ENCODE data around the gene ZNF608.

The ZNF608 gene

DNA sequence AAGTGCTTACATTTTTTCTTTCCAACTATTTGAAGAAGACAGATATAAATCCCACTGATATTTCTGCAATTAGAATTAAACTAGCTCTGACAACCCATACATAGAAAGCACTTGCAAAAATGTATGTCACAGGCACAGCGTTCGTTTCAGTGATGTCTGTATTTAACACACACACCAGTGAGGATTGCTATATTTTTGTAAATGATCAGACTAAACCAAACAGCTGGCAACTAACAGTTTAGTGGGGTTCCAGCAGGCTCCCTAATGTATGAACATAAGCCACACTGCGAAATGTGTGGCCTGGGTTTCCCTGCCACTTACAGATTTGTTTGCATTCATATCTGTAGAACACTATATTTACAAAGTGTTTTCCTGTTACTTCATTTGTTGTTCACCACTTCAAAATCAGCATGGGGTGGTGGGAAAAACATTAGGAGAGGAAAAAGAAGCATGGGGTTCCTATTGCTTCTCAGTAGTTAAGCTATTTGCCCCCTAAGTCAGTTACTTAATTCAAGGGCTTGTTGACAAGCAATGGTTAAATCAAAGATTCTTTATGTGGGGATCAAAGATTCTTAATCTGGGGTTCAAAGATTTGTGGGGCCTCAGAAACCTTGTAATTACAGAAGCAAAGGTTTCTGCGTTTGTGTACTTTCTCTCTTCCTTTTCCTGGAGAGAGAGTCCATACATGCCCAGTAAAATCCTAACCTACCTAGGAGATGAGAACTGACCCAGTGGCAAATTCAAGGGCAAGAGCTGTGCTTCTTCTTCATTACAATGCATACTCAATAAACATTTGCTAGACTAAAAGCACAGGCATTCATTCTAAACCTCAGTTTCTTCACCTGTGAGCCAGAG is 27.1 kb downstream of the ZNF608 start:
- no peak for DNase-seq

DNA sequence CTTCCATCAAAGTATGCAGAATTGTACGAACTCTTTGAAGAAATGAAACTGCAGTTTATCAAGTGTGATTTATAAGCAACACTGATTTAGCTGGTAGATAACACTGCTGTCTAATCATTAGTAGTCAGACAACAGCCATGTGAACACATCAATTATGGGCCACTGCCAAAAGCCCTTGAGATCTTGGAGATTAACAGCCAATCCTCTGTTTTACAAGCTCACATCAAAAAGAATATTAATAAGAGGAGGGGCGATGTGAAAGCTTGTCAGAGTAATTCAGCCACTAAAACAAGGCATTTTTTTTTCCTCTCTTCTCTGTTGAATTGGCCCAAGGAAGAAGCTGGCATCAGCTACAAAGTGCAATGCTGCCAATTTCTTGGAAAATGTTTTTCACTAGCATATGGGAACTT is 28.1 kb downstream of the ZNF608 start:
- no peak for DNase-seq

DNA sequence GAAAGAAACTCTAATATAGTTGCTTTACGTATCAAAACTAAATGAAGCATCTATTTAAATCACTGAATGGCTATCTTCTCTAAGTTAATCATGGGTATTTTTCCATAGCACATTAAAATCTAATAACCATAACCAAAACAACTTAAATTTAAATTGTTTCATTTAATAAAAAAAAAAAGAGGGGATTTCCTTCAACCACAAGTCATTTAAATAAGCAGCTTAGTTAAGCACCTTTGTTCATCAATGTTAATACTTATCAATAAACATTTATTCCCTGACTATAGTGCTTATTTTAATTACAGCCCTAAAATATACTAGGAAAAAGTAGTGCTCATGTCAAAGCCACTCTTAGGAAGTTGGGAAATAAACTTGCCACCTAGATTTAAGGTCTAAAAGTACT is 30.3 kb downstream of the ZNF608 start:
- no peak for DNase-seq

DNA sequence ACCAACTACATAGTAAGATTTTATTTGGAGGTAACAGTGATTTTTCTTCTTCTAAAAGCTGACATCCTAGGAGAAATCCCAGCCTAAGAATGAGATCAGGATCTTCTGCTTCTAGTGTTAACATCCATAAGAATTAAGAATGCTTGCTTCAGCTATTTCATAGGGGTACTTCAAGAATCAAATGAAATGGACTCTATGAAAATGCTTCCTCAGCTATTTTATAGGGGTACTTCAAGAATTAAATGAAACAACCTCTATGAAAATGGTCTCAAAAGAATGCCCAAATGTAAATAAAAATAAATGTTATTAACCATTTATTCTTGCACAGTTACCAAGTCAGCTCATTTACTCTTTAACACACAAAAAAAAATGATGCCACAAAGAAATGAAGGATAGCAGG is 31.5 kb downstream of the ZNF608 start:
- no peak for DNase-seq

DNA sequence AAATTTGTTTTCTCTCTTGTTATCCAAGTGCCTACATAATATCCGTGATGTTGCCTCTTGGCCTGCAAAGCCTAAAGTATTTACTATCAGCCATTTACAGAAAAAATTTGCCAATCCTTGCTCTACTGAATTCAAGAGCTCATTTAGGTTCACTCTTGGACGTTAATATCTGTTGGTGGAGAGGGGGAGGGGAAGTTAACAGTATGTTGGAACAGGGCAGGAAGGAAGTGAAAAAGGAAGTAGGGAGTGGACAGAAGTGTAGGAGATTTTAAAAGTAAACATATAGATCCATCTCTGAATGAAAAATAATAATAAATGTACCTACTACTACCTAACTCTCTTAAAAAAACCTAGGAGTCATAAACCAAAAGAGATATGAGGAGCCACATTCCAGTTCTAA is 32.8 kb downstream of the ZNF608 start:
- DNase-seq, result no peak

DNA sequence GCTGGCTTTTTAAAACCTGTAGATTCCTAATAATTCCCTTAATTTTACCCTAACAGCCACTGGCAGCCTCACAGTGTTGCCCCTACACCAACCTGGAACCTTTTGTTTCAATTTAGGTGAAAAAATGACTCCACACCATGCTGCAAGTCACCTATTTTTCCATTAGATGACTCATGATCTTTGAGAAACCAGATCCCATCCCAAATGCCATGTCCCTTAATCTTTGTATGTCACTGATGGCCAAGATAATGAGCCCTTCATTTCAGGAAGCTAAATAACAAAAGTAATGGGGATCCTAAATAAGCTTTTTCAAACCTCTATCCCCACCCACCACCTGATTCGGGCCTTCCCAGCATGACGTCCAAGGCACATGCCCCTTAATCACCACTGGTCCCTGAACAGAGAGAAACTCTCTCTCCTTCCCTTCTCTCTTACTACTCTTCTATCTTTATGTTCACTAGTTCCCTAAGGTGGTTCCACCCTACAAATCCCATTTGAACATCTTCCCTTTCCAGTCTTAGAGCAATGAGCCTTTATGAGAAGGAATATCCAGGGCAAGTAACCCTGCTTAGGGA is 33.6 kb downstream of the ZNF608 start:
- no peak for DNase-seq

DNA sequence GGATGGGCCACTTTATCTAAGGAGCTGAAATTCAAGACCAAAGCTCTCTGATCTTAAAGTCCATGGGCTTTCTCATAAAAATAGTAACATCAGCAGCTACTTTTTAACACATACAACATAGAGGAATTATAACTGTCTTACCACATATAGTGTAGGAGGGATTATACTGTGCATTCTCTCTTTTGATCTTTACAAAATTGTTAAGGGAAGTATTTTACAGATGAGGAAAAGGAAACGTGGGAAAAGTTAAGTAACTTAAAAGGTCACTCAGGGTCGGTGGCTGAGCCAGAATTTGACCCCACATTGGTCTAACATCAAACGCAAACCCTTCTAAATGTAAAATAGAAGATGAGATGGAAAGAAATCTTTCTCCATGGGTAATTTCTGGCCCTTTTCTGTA is 38.4 kb downstream of the ZNF608 start:
- DNase-seq, result no peak

DNA sequence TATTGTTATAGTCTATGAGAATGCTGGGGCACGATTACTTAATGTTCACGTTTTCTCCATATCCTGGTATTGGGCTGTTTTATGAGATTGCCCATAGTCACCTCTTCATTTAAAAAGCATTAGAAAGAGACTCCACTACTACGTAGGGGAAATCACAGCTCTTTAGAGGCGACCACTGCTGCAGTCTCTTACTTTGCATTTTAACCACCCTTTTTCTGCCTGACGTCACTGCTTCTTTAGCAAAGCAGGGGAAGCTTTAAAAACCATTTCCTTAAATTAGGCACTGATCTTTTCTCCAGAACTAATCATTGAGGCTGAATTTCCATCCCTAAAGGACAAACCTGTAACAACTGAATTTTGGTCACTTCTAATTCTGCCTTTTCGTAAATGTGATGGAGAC is 38.9 kb downstream of the ZNF608 start:
- no peak for DNase-seq

DNA sequence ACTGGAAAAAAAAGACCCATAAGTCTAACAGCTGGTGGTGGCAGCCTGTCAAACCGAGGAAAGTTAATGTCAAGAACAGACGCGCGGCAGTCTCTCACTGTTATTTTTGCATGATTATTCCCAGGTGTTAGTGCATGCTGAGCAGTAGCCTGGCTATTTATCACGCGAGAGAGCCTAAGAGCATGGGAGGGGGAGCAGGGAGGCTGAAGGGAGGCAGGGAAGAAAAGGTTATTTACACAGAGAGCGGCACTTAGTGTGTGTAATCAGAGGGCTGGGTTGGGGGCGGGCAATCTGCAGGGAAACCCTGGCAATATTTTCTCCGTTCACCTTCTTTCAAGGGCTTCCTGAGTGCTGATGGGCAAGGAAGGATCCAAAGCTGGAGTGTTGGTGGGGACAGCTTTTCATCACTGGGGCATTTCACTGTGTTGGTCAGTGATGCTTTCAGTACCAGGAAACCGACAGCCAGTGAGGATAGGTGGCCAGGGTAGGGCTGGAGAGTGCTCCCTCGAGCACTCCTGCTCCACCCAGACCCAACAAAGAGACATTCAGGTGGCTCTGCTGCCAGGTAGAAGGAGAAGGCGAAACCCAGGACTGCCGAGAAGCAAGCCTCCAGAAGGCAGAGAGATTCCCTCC is 39.6 kb downstream of the ZNF608 start:
- DNase-seq, result peak; percentile 69

DNA sequence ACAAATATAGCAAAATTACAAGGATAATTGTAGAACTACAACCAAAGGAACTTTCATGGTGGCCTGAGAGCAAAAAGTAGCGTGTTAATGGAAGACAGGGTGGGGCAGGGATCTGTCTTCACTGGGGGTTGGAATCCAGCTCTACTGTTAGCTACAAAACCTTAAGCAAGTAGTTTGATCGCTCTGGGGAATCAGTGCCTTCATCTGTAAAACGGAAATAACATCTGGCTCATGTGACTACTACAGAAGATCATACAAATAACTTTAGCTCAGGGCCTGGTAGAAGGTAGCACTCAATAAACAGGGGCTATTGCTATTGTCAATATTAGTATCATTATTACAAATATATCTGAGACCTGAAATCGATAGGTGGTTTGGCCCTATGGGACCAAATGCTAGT is 40.4 kb downstream of the ZNF608 start:
- no peak for DNase-seq

DNA sequence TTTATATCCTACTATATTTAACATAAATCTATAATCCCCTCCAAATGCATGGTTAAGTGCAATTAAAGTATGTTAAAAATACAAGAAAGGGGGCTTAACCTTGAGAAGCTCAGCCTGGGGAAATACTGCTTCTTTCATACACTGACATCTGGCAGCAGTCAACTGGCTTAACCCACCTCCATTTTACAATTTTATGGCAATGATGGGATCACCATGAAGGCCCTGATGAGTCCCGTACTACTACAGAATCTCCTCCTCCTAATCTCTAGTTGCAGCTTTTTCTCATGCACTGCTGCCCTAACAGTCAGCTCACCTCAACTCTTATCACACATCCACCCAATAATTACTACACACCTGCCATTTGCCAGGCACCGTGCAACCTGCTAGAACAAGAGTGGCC is 40.9 kb downstream of the ZNF608 start:
- no peak for DNase-seq

DNA sequence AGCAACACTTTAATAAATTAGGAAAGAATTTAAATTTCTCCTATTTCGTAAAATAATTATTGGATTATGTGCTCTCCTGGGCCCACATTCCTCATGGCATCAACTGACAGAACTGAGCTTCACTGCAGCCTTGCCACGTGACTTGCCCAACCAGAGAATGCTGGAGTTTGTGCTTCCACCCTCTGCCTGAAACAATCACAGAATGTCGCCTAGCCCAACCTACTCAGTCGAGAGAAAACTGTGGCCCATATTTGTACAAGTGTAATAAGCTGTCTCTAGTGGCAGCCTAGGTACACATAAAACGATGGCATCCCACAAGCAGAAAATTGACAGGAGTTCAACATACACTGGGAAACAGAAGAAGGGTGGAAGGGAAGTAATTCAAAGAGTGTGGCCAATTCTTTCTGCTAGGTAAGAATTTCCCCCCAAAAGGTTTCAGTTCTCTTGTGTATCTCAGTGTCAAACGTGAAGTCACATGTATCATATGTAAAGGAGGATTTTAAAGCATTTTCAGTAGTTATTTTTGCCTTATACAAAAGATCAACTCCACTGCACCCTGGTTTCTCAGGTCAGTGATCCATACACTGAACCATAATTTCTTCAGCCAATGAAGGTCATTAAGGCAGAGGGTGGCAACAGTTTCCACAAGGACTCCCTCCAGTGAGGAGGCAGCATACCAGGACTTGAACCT is 41.7 kb downstream of the ZNF608 start:
- DNase-seq, result no peak

DNA sequence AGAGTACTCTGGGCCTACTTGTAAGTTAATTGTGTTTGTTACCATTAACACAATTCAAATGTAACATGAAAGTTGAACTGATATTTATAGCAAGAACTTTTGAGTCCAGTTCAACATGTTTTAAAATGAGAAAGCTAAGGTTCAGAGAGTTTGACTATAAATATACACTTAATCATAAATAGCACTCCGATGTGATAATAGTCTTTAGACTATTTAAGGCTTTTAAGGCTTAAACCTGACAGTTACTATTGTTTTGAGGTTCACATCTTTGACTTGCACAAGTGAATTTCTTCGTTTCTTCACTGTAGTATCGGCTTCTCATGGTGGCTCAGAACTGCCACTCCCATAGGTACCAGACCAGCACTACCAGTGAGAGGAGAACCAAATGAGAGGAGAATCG is 42.4 kb downstream of the ZNF608 start:
- no peak for DNase-seq

DNA sequence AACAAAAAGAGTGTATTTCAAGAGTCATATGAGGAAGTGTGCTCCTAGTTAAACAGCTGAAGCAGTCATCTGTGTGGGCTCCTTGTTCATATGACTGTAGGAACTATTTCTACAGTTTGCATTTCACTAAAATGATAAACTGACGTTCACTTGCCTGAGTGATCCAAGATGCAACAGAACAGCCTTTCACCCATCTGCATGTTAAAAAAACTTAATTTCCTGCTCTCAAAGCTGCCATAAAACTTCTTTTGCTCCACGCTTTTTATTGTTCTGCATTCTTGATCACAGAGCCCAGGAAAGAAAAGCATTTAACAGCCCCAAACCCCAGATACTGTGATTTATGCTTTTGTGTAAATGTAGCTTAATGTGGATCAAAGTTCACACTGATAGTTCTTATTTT is 43.9 kb downstream of the ZNF608 start:
- DNase-seq, result no peak

DNA sequence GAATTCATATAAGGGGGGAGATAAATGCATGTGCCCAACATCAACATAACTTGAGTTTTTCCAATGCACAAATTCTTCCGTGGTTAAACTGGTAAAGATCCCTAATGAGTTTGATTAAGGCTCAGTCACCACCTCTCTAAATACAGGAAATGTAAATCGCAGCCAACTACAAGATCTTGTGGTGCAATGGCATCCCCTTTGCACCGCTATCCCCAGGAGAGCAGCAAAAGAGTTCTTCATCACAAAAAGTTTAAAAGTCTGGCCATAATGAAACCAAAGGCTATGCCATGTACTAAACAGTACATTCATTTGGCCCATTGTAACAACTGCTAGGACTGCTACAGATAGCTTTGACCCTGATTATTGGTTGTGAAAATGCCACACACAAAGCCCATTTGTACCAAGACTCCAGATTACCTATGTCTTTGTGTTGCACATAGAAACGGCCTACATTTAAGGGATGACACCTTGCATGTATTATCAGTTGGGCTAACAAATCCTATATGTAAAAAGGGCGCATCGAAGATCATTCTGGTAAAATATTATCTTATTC is 44.5 kb downstream of the ZNF608 start:
- DNase-seq, result no peak

DNA sequence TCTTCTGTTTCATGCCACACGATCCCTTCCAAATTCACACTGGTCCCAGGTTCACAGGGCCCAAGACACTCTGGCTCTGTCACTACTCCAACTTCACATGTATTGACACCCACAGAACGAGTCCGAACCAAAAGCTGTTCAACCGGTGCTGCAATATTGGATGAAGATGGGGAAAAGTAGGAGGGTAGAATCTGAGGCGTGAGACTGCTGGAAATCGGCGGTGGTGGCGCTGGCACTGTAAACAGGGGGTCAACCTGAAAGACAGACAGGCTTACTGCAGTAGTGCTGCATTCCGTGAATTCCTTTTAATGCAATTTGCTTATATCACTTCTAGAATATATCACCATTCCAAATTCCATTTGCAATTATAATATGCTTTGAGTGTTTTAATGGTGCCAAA is 45.4 kb downstream of the ZNF608 start:
- no peak for DNase-seq

DNA sequence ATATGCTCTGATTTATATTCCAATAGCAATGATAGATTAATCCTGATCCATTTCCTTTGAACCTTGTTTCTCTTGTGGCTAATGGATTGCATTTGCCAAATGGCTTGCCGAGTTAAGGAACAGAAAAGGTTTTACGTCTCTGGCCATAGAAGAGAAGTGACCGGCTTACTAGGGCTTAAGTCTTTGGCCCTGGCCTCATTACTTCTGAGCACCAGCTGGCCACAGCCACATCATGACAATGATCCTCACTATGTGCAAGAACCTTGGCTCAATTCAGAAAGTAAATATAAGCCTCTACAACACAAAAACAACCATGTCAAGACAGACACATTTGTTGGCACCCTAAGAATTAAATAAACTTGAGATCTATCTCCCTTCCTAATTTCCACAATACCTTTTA is 46.1 kb downstream of the ZNF608 start:
- DNase-seq, result no peak

DNA sequence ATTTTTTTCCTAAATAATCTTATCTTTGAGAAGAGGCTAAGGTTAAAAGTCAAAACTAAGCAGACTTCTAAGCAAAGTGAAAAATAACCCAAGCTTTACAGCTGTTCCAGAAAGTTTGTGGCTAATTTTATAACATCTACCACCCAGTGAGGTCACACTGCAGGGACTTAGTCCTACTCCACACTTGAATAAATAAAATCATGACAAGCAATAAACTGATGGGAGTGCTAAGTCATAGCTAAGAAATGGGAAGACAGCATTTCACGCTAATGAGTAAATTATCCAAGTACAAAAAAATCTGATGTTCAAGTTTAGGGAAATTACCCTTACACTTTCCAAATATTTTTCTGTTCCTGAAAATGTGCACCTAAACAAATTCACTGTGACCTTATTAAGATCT is 47.7 kb downstream of the ZNF608 start:
- peak; percentile 57 for DNase-seq

DNA sequence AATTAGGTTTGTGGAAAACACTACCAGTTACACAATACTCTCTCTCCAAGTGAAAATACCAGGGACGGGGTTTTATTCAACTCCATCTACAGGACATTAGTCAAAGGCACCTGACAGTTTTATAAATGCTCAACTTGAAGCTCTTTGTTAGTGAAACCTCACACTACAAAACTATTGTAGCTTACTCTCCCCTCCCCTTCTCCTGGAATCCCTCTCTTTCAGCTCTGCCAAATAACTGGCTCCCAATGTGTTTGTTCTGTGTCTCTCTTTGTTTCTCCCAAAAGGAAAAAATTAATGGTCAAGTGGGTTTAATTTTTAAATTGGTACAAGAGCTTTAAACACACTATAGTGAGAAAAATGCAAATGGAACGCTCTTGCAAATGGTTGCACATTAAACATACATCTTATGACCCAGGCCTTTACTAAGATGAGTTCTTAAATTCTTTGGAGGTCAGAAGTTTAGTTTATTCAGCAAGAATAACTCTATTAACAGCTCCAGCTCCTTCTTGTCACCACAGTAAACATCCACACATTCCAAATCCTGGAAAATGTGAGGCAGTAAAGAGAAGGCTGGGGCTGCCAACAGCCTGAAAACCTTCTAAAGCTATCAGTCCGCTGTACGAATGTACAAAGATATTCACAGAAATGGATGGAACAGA is 48.4 kb downstream of the ZNF608 start:
- peak; percentile 75 for DNase-seq

DNA sequence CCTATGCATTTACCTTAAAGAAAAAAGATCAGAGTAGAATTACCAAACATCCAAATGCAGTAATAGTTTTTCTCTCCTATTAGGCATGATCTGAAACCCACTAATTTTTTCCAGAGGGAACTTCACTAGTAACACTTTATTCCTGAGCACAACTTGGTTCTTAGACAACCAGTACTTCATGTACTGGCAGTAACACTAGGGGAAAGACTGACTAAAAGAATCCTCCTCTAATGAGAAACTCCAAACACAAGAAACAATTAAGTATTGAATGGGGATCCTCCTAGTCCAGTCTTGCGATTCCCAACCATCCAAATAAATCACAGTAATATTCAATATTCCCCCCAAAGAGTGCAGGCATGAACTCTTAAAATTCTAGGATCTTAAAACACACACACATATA is 48.9 kb downstream of the ZNF608 start:
- no peak for DNase-seq

DNA sequence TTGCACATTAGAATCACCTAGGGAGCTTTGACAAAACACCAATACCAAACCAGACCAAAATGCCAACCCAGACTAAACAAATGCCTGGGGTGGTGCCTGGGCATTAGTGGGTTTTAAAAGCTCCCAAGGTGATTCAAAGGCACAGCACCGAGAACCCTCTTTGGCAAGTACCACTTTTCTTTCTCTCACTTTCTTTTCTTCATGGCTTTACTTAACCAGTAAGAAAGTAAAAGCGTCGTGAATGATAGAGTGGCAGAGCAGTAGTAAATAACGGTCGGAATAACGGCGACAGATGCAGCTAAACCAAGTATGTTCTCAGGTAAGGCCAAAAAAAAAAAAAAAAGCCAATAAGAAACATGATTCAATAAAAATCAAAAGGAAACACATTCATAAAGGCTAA is 49.5 kb downstream of the ZNF608 start:
- DNase-seq, result no peak

Measured in fibroblast of skin of scalp (primary cell).